ENCODE measurements around the gene EDIL3. TPM values are rescaled to one million over a fixed set of nuclear protein-coding genes. Genes with fewer than 3 reads are reported as not detected.

The EDIL3 gene
- total RNA-seq, 3 donors from 2014 or later = 4.3 to 7.2 (median 4.6) TPM

- no peak for DNase-seq (ENCODE audit: low spot score in 2 of 2)
- H3K4me3 ChIP-seq = no peak overlapping the region
- no peaks in the 10 kb centered on the region for H3K36me3 ChIP-seq
- H3K27ac ChIP-seq = no peak overlapping the region
- H3K4me1 ChIP-seq = no peaks in the 10 kb centered on the region
- TF ChIP-seq POLR2A (IDR thresholded peaks at IDR 0.05) (no peak), POLR2AphosphoS5 (IDR thresholded peaks at IDR 0.05) (no peak)
- TF ChIP-seq, protein P1, sequence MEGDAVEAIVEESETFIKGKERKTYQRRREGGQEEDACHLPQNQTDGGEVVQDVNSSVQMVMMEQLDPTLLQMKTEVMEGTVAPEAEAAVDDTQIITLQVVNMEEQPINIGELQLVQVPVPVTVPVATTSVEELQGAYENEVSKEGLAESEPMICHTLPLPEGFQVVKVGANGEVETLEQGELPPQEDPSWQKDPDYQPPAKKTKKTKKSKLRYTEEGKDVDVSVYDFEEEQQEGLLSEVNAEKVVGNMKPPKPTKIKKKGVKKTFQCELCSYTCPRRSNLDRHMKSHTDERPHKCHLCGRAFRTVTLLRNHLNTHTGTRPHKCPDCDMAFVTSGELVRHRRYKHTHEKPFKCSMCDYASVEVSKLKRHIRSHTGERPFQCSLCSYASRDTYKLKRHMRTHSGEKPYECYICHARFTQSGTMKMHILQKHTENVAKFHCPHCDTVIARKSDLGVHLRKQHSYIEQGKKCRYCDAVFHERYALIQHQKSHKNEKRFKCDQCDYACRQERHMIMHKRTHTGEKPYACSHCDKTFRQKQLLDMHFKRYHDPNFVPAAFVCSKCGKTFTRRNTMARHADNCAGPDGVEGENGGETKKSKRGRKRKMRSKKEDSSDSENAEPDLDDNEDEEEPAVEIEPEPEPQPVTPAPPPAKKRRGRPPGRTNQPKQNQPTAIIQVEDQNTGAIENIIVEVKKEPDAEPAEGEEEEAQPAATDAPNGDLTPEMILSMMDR (IDR thresholded peaks at IDR 0.05) = no peak
- H3K9me3 ChIP-seq = no peaks in the 10 kb centered on the region
- H3K27me3 ChIP-seq = no peaks in the 10 kb centered on the region
- intact Hi-C loops (cut with DNase I; ENCODE audit: low total_unique reads) = no loop called here
Observed at GRCh38 chr5:83955916-83956315, 428.8 kb downstream of the EDIL3 start.

GRCh38 chr5:83947763-83948162 is 436.9 kb downstream of the EDIL3 start:
- no peaks in the 10 kb centered on the region for H3K36me3 ChIP-seq
- no peak overlapping the region for H3K4me3 ChIP-seq
- no peaks in the 10 kb centered on the region for H3K9me3 ChIP-seq
- DNase-seq (ENCODE audit: low spot score in 2 of 2) = no peak
- H3K27me3 ChIP-seq = no peaks in the 10 kb centered on the region
- H3K4me1 ChIP-seq = no peaks in the 10 kb centered on the region
- H3K27ac ChIP-seq = no peak overlapping the region
- intact Hi-C loops (cut with DNase I; ENCODE audit: low total_unique reads) = no loop called here
- TF ChIP-seq, protein P1 (IDR thresholded peaks at IDR 0.05) = no peak
- no peak for TF ChIP-seq POLR2A (IDR thresholded peaks at IDR 0.05)
- no peak for TF ChIP-seq POLR2AphosphoS5 (IDR thresholded peaks at IDR 0.05)

GRCh38 chr5:83946516-83946915 is 438.2 kb downstream of the EDIL3 start:
- Histone ChIP-seq H3K27ac (no peak overlapping the region), H3K36me3 (no peaks in the 10 kb centered on the region), H3K4me3 (no peak overlapping the region), H3K4me1 (no peaks in the 10 kb centered on the region), H3K9me3 (no peaks in the 10 kb centered on the region), H3K27me3 (no peaks in the 10 kb centered on the region)
- intact Hi-C loops (cut with DNase I; ENCODE audit: low total_unique reads) = no loop called here
- TF ChIP-seq, protein P1 (IDR thresholded peaks at IDR 0.05) = no peak
- no peak for TF ChIP-seq POLR2AphosphoS5 (IDR thresholded peaks at IDR 0.05)
- TF ChIP-seq POLR2A (IDR thresholded peaks at IDR 0.05) = no peak
- DNase-seq (ENCODE audit: low spot score in 2 of 2) = no peak

- Histone ChIP-seq H3K4me1 (no peaks in the 10 kb centered on the region), H3K4me3 (no peak overlapping the region), H3K36me3 (no peaks in the 10 kb centered on the region), H3K27ac (no peak overlapping the region), H3K9me3 (no peaks in the 10 kb centered on the region), H3K27me3 (no peaks in the 10 kb centered on the region)
- DNase-seq (ENCODE audit: low spot score in 2 of 2) = no peak
- TF ChIP-seq, protein P1 (IDR thresholded peaks at IDR 0.05) = no peak
- TF ChIP-seq POLR2A (IDR thresholded peaks at IDR 0.05) = no peak
- no peak for TF ChIP-seq POLR2AphosphoS5 (IDR thresholded peaks at IDR 0.05)
- intact Hi-C loops (cut with DNase I; ENCODE audit: low total_unique reads) = no loop called here
Observed at GRCh38 chr5:83942155-83942554, 442.5 kb downstream of the EDIL3 start.

GRCh38 chr5:83937837-83938236 is 446.8 kb downstream of the EDIL3 start:
- TF ChIP-seq, protein P1 (IDR thresholded peaks at IDR 0.05) = no peak
- TF ChIP-seq POLR2A (IDR thresholded peaks at IDR 0.05) = no peak
- no peak for TF ChIP-seq POLR2AphosphoS5 (IDR thresholded peaks at IDR 0.05)
- no peaks in the 10 kb centered on the region for H3K9me3 ChIP-seq
- H3K27me3 ChIP-seq = no peaks in the 10 kb centered on the region
- H3K36me3 ChIP-seq = no peaks in the 10 kb centered on the region
- no peaks in the 10 kb centered on the region for H3K4me1 ChIP-seq
- DNase-seq (ENCODE audit: low spot score in 2 of 2) = no peak
- intact Hi-C loops (cut with DNase I; ENCODE audit: low total_unique reads) = no loop called here
- no peak overlapping the region for H3K4me3 ChIP-seq
- no peak overlapping the region for H3K27ac ChIP-seq

All from breast epithelium (tissue), 4 donors.